HG03135 (cell line): ENCODE data around the gene FARS2.
"Not testable (repeated sequence)": the region's sequence is repeated elsewhere in the genome, so short reads cannot be mapped to it uniquely, and the experiment has no call there.

Experiments used
- ATAC-seq: cut with Tn5 transposase; IDR thresholded peaks from one replicate; pipeline ENCODE4 v1.9.1; 2021; ENCODE audit warnings: mild to moderate bottlenecking, moderate library complexity; ENCODE audit not compliant: unreplicated experiment

Gene FARS2

GRCh38 chr6:5563086-5563485 lies 301.8 kb downstream of the FARS2 start:
- ATAC-seq, result no peak

- ATAC-seq, result not testable (repeated sequence)
Observed at GRCh38 chr6:5564746-5565145, 303.4 kb downstream of the FARS2 start.

- no peak for ATAC-seq
Observed at GRCh38 chr6:5565971-5566370, 304.7 kb downstream of the FARS2 start.

- ATAC-seq, result peak; percentile 57
Observed at GRCh38 chr6:5566718-5567117, 305.4 kb downstream of the FARS2 start.

GRCh38 chr6:5567352-5567751 lies 306.0 kb downstream of the FARS2 start:
- ATAC-seq, result peak; percentile 48

- ATAC-seq, result no peak
Observed at GRCh38 chr6:5567890-5568289, 306.6 kb downstream of the FARS2 start.

GRCh38 chr6:5569491-5569890 lies 308.2 kb downstream of the FARS2 start:
- ATAC-seq, result no peak

- ATAC-seq, result no peak
Observed at GRCh38 chr6:5570641-5571040, 309.3 kb downstream of the FARS2 start.

GRCh38 chr6:5580736-5581581 lies 319.6 kb downstream of the FARS2 start:
- no peak for ATAC-seq

- ATAC-seq, result no peak
Observed at GRCh38 chr6:5582762-5583161, 321.4 kb downstream of the FARS2 start.

- no peak for ATAC-seq
Observed at GRCh38 chr6:5583528-5583927, 322.2 kb downstream of the FARS2 start.

- no peak for ATAC-seq
Observed at GRCh38 chr6:5584078-5584482, 322.8 kb downstream of the FARS2 start.

GRCh38 chr6:5587648-5588047 lies 326.3 kb downstream of the FARS2 start:
- no peak for ATAC-seq

GRCh38 chr6:5589422-5590141 lies 328.3 kb downstream of the FARS2 start:
- no peak for ATAC-seq

- no peak for ATAC-seq
Observed at GRCh38 chr6:5590187-5590586, 328.9 kb downstream of the FARS2 start.

- ATAC-seq, result no peak
Observed at GRCh38 chr6:5592886-5593519, 331.7 kb downstream of the FARS2 start.

GRCh38 chr6:5595184-5595583 lies 333.9 kb downstream of the FARS2 start:
- no peak for ATAC-seq

GRCh38 chr6:5597413-5597812 lies 336.1 kb downstream of the FARS2 start:
- ATAC-seq, result no peak

- ATAC-seq, result no peak
Observed at GRCh38 chr6:5598123-5598522, 336.8 kb downstream of the FARS2 start.

- ATAC-seq, result no peak
Observed at GRCh38 chr6:5599127-5599526, 337.8 kb downstream of the FARS2 start.

- ATAC-seq, result no peak
Observed at GRCh38 chr6:5605937-5606336, 344.6 kb downstream of the FARS2 start.

- no peak for ATAC-seq
Observed at GRCh38 chr6:5606546-5606945, 345.2 kb downstream of the FARS2 start.
